ENCODE measurements around the gene ECT2L.

The ECT2L gene

DNA sequence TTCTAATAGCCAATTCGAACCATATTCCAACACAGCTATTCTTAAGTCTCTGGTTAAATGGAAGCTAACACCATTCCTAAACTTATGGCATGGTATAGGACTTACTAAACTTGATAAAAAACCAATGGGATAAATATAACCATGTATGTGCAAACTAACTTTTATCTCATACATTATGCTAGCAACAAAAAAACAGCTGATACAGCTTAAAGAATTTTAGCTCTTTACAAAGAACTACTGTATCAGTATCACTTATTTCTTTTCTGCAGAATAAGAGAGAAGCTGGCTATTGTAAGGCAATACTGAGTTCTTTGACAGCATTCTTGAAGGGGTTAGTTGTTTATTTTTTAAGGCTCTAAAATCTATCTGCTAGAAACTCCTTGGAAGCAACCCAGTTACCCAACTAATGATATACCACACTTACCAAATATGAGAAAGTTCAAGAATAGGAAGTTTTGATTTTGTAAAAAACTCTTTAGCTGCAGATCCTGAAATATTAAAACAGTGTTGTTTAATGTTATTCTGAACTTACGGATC, 147.3 kb downstream of the ECT2L start:
- Histone ChIP-seq H3K9me3 (ENCODE audit: control insufficient read depth, insufficient read depth, low read length) (0 out of 2 replicates have a peak, but pooled peaks cover 3% of the 10 kb centered on the region), H3K27me3 (ENCODE audit: control insufficient read depth, insufficient read depth, low read length) (no peaks in the 10 kb centered on the region), H3K27ac (ENCODE audit: low read depth, low read length) (no peak overlapping the region), H3K4me1 (ENCODE audit: control insufficient read depth, insufficient read depth, low read length) (peaks cover 8% of the 10 kb centered on the region; the same call in 1 of the 2 replicates), H3K4me3 (ENCODE audit: low read depth, low read length) (no peak overlapping the region), H3K9ac (ENCODE audit: low read depth, low read length) (no peak overlapping the region), H3K36me3 (ENCODE audit: control insufficient read depth, insufficient read depth, low read length) (peaks cover 63% of the 10 kb centered on the region)

DNA sequence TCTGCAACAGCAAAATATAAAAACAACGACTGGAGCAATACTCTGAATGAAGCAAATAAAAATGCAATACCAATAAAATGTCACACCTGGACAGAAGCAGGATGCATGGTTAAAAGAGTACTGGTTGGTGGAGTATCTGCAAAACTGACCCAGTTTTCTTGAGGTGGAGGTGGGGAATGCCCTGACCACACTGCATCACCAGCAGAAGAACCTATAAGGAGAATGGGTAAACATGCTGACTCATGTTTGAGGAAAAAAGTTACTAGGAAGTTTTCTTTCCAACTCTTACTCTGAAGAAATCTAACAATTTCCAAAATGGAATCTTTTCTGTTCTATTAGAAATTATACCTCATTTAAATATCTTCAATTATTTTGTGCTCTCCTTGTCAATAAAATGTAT, 148.5 kb downstream of the ECT2L start:
- no peaks in the 10 kb centered on the region for H3K27me3 ChIP-seq (ENCODE audit: control insufficient read depth, insufficient read depth, low read length)
- peaks cover 18% of the 10 kb centered on the region for H3K4me1 ChIP-seq (ENCODE audit: control insufficient read depth, insufficient read depth, low read length)
- H3K9ac ChIP-seq (ENCODE audit: low read depth, low read length), result no peak overlapping the region
- H3K9me3 ChIP-seq (ENCODE audit: control insufficient read depth, insufficient read depth, low read length), result no peaks in the 10 kb centered on the region
- peaks cover 52% of the 10 kb centered on the region for H3K36me3 ChIP-seq (ENCODE audit: control insufficient read depth, insufficient read depth, low read length)
- peak overlapping the region; percentile 40 for H3K27ac ChIP-seq (ENCODE audit: low read depth, low read length)
- H3K4me3 ChIP-seq (ENCODE audit: low read depth, low read length), result no peak overlapping the region

DNA sequence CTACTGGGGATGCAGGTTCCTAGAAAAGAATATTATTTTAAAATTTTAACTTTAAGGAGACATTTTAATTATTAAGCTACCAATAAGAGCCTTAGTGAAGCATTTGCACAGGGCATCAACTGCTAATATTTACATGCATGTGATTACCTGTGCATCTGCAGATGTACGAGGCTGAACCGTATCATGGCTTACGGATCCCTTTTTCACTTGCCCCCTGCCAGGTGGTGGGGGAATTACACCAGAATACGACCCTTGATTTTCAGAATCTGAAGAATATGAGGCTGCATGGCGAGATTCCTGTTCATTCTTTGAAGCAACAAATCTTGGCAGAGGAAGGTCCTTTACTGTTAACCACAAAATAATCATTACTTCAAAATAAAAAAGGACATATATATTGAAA, 149.5 kb downstream of the ECT2L start:
- Histone ChIP-seq H3K9me3 (ENCODE audit: control insufficient read depth, insufficient read depth, low read length) (no peaks in the 10 kb centered on the region), H3K4me1 (ENCODE audit: control insufficient read depth, insufficient read depth, low read length) (peaks cover 18% of the 10 kb centered on the region), H3K27me3 (ENCODE audit: control insufficient read depth, insufficient read depth, low read length) (no peaks in the 10 kb centered on the region), H3K27ac (ENCODE audit: low read depth, low read length) (no peak overlapping the region), H3K9ac (ENCODE audit: low read depth, low read length) (no peak overlapping the region), H3K36me3 (ENCODE audit: control insufficient read depth, insufficient read depth, low read length) (peaks cover 43% of the 10 kb centered on the region), H3K4me3 (ENCODE audit: low read depth, low read length) (no peak overlapping the region)

DNA sequence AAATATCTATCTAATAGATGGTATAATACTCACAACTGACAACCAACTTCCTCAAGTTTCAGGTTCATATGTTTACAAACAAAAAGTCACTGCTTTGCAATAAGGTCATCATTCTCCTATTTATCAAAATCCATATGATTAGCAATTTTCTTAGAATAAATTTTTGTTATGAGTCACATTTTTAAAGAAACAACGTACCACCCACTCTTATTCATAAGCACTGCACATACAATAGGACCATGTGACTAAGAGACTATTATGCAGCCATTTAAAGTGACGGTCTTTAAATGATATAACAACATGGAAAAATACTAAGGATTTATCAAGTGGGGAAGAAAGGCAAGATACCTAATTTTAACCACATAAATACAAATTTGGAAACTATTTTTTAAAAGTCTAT, 152.1 kb downstream of the ECT2L start:
- Histone ChIP-seq H3K9ac (ENCODE audit: low read depth, low read length) (no peak overlapping the region), H3K27me3 (ENCODE audit: control insufficient read depth, insufficient read depth, low read length) (no peaks in the 10 kb centered on the region), H3K4me1 (ENCODE audit: control insufficient read depth, insufficient read depth, low read length) (peaks cover 18% of the 10 kb centered on the region), H3K36me3 (ENCODE audit: control insufficient read depth, insufficient read depth, low read length) (peaks cover 25% of the 10 kb centered on the region), H3K27ac (ENCODE audit: low read depth, low read length) (no peak overlapping the region), H3K4me3 (ENCODE audit: low read depth, low read length) (no peak overlapping the region), H3K9me3 (ENCODE audit: control insufficient read depth, insufficient read depth, low read length) (no peaks in the 10 kb centered on the region)

DNA sequence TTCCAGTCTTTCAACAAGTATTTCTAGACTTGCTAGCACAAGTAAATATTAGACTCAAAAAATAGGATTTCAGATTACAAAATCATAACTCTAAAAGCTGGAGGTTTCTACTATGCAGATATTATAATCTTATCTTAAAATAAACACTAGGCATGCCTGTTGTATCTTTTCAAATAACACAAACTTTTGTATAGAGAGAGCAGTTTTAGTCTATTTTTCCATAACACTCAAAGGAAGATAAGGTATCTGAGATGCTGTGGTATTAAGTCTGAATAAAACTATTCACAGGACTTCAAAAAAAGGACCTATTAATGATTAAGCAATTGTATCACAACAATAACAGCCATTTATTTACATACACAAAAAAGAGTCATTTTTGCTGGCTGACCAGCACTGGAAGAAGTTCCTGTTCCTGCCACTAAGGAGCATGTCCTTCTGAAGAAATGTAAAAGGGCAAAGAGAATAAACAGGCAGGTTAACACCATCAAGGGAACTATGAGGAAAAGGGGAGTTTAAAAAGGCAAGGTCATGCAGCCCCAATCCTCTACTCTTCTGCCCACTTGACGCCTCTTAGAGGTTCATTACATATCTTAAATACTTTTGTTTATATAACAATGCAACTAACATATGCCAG, 152.8 kb downstream of the ECT2L start:
- peaks cover 18% of the 10 kb centered on the region for H3K36me3 ChIP-seq (ENCODE audit: control insufficient read depth, insufficient read depth, low read length)
- H3K9me3 ChIP-seq (ENCODE audit: control insufficient read depth, insufficient read depth, low read length), result no peaks in the 10 kb centered on the region
- H3K4me1 ChIP-seq (ENCODE audit: control insufficient read depth, insufficient read depth, low read length), result peaks cover 18% of the 10 kb centered on the region
- no peak overlapping the region for H3K9ac ChIP-seq (ENCODE audit: low read depth, low read length)
- peak overlapping the region; percentile 4 for H3K27ac ChIP-seq (ENCODE audit: low read depth, low read length)
- no peaks in the 10 kb centered on the region for H3K27me3 ChIP-seq (ENCODE audit: control insufficient read depth, insufficient read depth, low read length)
- H3K4me3 ChIP-seq (ENCODE audit: low read depth, low read length), result no peak overlapping the region

DNA sequence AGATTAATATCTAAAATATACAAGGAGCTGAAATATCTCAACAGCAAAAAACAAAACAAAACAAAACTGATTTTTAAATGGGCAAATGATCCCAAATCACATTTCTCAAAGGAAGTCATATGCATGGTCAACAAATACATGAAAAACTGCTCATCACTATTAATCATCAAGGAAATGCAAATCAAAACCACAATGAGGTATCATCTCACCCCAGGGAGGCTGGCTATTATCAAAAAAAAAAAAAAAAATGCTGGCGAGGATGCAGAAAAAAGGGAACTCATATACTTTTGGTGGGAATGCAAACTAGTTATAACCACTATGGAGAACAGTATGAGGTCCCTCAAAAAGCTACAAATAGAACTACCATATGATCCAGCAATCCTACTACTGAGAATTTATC, 157.6 kb downstream of the ECT2L start:
- Histone ChIP-seq H3K4me1 (ENCODE audit: control insufficient read depth, insufficient read depth, low read length) (peaks cover 27% of the 10 kb centered on the region), H3K9me3 (ENCODE audit: control insufficient read depth, insufficient read depth, low read length) (no peaks in the 10 kb centered on the region), H3K27me3 (ENCODE audit: control insufficient read depth, insufficient read depth, low read length) (no peaks in the 10 kb centered on the region), H3K27ac (ENCODE audit: low read depth, low read length) (no peak overlapping the region), H3K9ac (ENCODE audit: low read depth, low read length) (no peak overlapping the region), H3K4me3 (ENCODE audit: low read depth, low read length) (no peak overlapping the region), H3K36me3 (ENCODE audit: control insufficient read depth, insufficient read depth, low read length) (no peaks in the 10 kb centered on the region)

Data from HUES48 (cell line).